HepG2 (cell line): ENCODE measurements around the gene BBC3. TPM values are rescaled to one million over a fixed set of nuclear protein-coding genes. Genes with fewer than 3 reads are reported as not detected.

Experiments used
- ARID2 ChIP-seq: sonication (generic); formaldehyde crosslinking; IDR thresholded peaks from 2 replicates; pipeline ENCODE4 v1.8.1; 2022; ENCODE audit warnings: mild to moderate bottlenecking, missing genetic modification reagents, borderline replicate concordance
- ASH2L ChIP-seq: fragments of 300-600, 200-600 bp; sonication (generic); IDR thresholded peaks from 2 replicates; pipeline ENCODE4 v1.7.0; 2017; ENCODE audit warnings: low read depth, mild to moderate bottlenecking, moderate library complexity, mixed read lengths, low read length; ENCODE audit not compliant: insufficient read length
- ATF7 ChIP-seq, 2 experiments: fragments of 450-650 bp in 1 of 2; sonication (generic) in 1 of 2; formaldehyde crosslinking in 1 of 2; IDR thresholded peaks; 2 replicates each; pipeline versions ENCODE4 v1.4.0 to v1.6.1; 2016 to 2020; ENCODE audit warnings: antibody characterized with exemption in 1 of 2, mild to moderate bottlenecking in 1 of 2, missing genetic modification reagents in 1 of 2
- CEBPG ChIP-seq: IDR thresholded peaks from 2 replicates; pipeline ENCODE4 v1.6.1; 2016
- CHCHD3 ChIP-seq: sonication (generic); formaldehyde crosslinking; IDR thresholded peaks from 2 replicates; pipeline ENCODE4 v1.8.0; 2022; ENCODE audit warnings: mild to moderate bottlenecking, missing genetic modification reagents, moderate library complexity
- FOXP1 ChIP-seq, 2 experiments: fragments of 450-650 bp in 1 of 2; IDR thresholded peaks; 2 replicates each; pipeline ENCODE4 v1.6.1; 2017 to 2018; ENCODE audit warnings: antibody characterized with exemption in 1 of 2
- IKZF4 ChIP-seq: sonication (generic); formaldehyde crosslinking; IDR thresholded peaks from 2 replicates; pipeline ENCODE4 v1.5.1; 2020; ENCODE audit warnings: borderline replicate concordance, mild to moderate bottlenecking, low read depth, missing genetic modification reagents; ENCODE audit errors: not compliant biosample characterization
- JDP2 ChIP-seq: sonication (generic); formaldehyde crosslinking; IDR thresholded peaks from 2 replicates; pipeline ENCODE4 v1.8.1; 2022; ENCODE audit warnings: missing genetic modification reagents, borderline replicate concordance
- MATR3 ChIP-seq: sonication (generic); formaldehyde crosslinking; IDR thresholded peaks from 2 replicates; pipeline ENCODE4 v1.4.0; 2020; ENCODE audit warnings: missing genetic modification reagents
- NR0B2 ChIP-seq: sonication (generic); formaldehyde crosslinking; IDR thresholded peaks from 2 replicates; pipeline ENCODE4 v1.4.0; 2020; ENCODE audit warnings: mild to moderate bottlenecking, missing genetic modification reagents
- PHF5A ChIP-seq: IDR thresholded peaks from one replicate; pipeline ENCODE4 v1.6.1; 2018; ENCODE audit warnings: low read depth, missing genetic modification reagents; ENCODE audit not compliant: unreplicated experiment
- SOX13 ChIP-seq, 3 experiments: fragments of 450-650 bp in 1 of 3; sonication (generic) in 1 of 3; formaldehyde crosslinking in 1 of 3; IDR thresholded peaks in 2 of 3; conservative IDR thresholded peaks in 1 of 3; 2 replicates each; pipeline versions ENCODE4 v1.5.0 to v1.6.1; 2016 to 2020; ENCODE audit warnings: antibody characterized with exemption in 1 of 3, mild to moderate bottlenecking in 1 of 3, missing compliant biosample characterization in 1 of 3, missing genetic modification reagents in 1 of 3, moderate library complexity in 1 of 3
- YY1 ChIP-seq: IDR thresholded peaks from 2 replicates; pipeline ENCODE4 v1.6.1; 2011; ENCODE audit warnings: low read length, low read depth, moderate library complexity, mild to moderate bottlenecking; ENCODE audit not compliant: insufficient read depth, insufficient replicate concordance
- ZNF24 ChIP-seq: fragments of 450-650 bp; IDR thresholded peaks from 2 replicates; pipeline ENCODE4 v1.6.1; 2017; ENCODE audit warnings: antibody characterized with exemption, mild to moderate bottlenecking
- ZNF335 ChIP-seq: sonication (generic); formaldehyde crosslinking; IDR thresholded peaks from 2 replicates; pipeline ENCODE4 v1.4.0; 2020; ENCODE audit warnings: missing genetic modification reagents
- ZNF33B ChIP-seq: sonication (generic); formaldehyde crosslinking; IDR thresholded peaks from 2 replicates; pipeline ENCODE4 v1.5.1; 2020; ENCODE audit warnings: mild to moderate bottlenecking, missing genetic modification reagents
- ZNF7 ChIP-seq: IDR thresholded peaks from 2 replicates; pipeline ENCODE4 v1.6.1; 2016; ENCODE audit warnings: missing biosample characterization, missing genetic modification reagents
- ZNF749 ChIP-seq: sonication (generic); formaldehyde crosslinking; IDR thresholded peaks from 2 replicates; pipeline ENCODE4 v1.8.0; 2022; ENCODE audit warnings: mild to moderate bottlenecking, missing genetic modification reagents, moderate library complexity, borderline replicate concordance
- ZSCAN29 ChIP-seq: sonication (generic); formaldehyde crosslinking; conservative IDR thresholded peaks from 2 replicates; pipeline ENCODE4 v1.4.0; 2020; ENCODE audit warnings: mild to moderate bottlenecking, missing genetic modification reagents
- polyA plus RNA-seq, 8 experiments: library from polyadenylated mRNA; depleted of rRNA in 3 of 8; stranded (reverse) in 7 of 8; unstranded in 1 of 8; fragments of >200 nt; fragmentation: Illumina TruSeq in 4 of 8; extraction: Trizol in 4 of 8; gene quantifications; 2 replicates each; pipeline versions ENCODE4 v1.2.1 to v1.2.3, GENCODE V29; 2011 to 2016; ENCODE audit warnings: low read depth in 4 of 8, missing spikeins in 1 of 8, mixed read lengths in 1 of 8; ENCODE audit not compliant: insufficient read depth in 1 of 8
- total RNA-seq, 5 experiments: library from RNA; depleted of rRNA; stranded (reverse); fragments of >200 nt; fragmentation: Illumina TruSeq; extraction: Trizol; gene quantifications; 2 replicates each; pipeline ENCODE4 v1.2.3, GENCODE V29; 2016; ENCODE audit warnings: low read depth in 1 of 5
- TF ChIP-seq, protein P1 (sequence below): sonication (generic); formaldehyde crosslinking; IDR thresholded peaks from 2 replicates; pipeline ENCODE4 v1.8.0; 2022; ENCODE audit warnings: missing genetic modification reagents, low read depth, mild to moderate bottlenecking, borderline replicate concordance
- TF ChIP-seq, protein P2 (sequence below): sonication (generic); formaldehyde crosslinking; IDR thresholded peaks from 2 replicates; pipeline ENCODE4 v1.4.0; 2020; ENCODE audit warnings: missing genetic modification reagents, borderline replicate concordance
- TF ChIP-seq, protein P3 (sequence below): sonication (generic); formaldehyde crosslinking; IDR thresholded peaks from 2 replicates; pipeline ENCODE4 v1.9.0; 2021; ENCODE audit warnings: missing genetic modification reagents, mild to moderate bottlenecking, borderline replicate concordance

The BBC3 gene
- total and polyA plus RNA-seq, 2 of the 13 experiments (the other 11 are each of a cell fraction or from before 2014, with no cell fraction given): 6.1 to 8.8 TPM

- TF ChIP-seq, protein P1, sequence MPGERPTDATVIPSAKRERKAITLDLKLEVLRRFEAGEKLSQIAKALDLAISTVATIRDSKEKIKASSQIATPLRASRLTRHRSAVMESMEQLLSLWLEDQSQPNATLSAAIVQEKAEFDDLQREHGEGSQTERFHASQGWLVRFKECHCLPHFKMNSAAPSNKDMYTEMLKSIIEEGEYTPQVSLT (CRISPR knock-in tag): no peak
- TF ChIP-seq IKZF4 (peak; percentile 69), MATR3 (CRISPR knock-in tag) (no peak), ZNF749 (CRISPR knock-in tag) (peak; percentile 83; the same call in 1 of the 2 replicates), CEBPG (CRISPR knock-in tag) (0 out of 2 replicates have a peak, but pooled peaks have one; percentile 11), NR0B2 (CRISPR knock-in tag) (no peak; the same call in 1 of the 2 replicates), PHF5A (CRISPR knock-in tag) (no peak), SOX13 (IDR thresholded peaks at IDR 0.05) (no peak), SOX13 (CRISPR knock-in tag; conservative IDR thresholded peaks at IDR 0.05 in 1 of 2, IDR thresholded peaks at IDR 0.05 in 1 of 2) (no peak), JDP2 (CRISPR knock-in tag) (no peak; the same call in 1 of the 2 replicates), ZNF33B (no peak), ZSCAN29 (no peak), ATF7 (IDR thresholded peaks at IDR 0.05) (no peak), ATF7 (CRISPR knock-in tag; IDR thresholded peaks at IDR 0.05) (no peak), ZNF7 (CRISPR knock-in tag) (no peak), YY1 (no peak), CHCHD3 (CRISPR knock-in tag) (no peak), ARID2 (CRISPR knock-in tag) (no peak), ASH2L (peak; percentile 57), ZNF24 (no peak), ZNF335 (CRISPR knock-in tag) (no peak), FOXP1 (IDR thresholded peaks at IDR 0.05) (no peak), FOXP1 (CRISPR knock-in tag; IDR thresholded peaks at IDR 0.05) (no peak)
- TF ChIP-seq, protein P2, sequence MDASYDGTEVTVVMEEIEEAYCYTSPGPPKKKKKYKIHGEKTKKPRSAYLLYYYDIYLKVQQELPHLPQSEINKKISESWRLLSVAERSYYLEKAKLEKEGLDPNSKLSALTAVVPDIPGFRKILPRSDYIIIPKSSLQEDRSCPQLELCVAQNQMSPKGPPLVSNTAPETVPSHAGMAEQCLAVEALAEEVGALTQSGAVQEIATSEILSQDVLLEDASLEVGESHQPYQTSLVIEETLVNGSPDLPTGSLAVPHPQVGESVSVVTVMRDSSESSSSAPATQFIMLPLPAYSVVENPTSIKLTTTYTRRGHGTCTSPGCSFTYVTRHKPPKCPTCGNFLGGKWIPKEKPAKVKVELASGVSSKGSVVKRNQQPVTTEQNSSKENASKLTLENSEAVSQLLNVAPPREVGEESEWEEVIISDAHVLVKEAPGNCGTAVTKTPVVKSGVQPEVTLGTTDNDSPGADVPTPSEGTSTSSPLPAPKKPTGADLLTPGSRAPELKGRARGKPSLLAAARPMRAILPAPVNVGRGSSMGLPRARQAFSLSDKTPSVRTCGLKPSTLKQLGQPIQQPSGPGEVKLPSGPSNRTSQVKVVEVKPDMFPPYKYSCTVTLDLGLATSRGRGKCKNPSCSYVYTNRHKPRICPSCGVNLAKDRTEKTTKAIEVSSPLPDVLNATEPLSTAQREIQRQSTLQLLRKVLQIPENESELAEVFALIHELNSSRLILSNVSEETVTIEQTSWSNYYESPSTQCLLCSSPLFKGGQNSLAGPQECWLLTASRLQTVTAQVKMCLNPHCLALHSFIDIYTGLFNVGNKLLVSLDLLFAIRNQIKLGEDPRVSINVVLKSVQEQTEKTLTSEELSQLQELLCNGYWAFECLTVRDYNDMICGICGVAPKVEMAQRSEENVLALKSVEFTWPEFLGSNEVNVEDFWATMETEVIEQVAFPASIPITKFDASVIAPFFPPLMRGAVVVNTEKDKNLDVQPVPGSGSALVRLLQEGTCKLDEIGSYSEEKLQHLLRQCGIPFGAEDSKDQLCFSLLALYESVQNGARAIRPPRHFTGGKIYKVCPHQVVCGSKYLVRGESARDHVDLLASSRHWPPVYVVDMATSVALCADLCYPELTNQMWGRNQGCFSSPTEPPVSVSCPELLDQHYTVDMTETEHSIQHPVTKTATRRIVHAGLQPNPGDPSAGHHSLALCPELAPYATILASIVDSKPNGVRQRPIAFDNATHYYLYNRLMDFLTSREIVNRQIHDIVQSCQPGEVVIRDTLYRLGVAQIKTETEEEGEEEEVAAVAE: peak; percentile 41; the same call in 1 of the 2 replicates
- TF ChIP-seq, protein P3, sequence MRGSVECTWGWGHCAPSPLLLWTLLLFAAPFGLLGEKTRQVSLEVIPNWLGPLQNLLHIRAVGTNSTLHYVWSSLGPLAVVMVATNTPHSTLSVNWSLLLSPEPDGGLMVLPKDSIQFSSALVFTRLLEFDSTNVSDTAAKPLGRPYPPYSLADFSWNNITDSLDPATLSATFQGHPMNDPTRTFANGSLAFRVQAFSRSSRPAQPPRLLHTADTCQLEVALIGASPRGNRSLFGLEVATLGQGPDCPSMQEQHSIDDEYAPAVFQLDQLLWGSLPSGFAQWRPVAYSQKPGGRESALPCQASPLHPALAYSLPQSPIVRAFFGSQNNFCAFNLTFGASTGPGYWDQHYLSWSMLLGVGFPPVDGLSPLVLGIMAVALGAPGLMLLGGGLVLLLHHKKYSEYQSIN: no peak
Measured at GRCh38 chr19:47231215-47232054, 436 bp upstream of the BBC3 start (continued).
